Glutamatergic neuron (in vitro differentiated cells): Measurements from ENCODE around the gene LRRFIP1. TPM values are rescaled to one million over a fixed set of nuclear protein-coding genes. Genes with fewer than 3 reads are reported as not detected.

Experiments used
- DNase-seq: peaks from one replicate; pipeline ENCODE4 v3.0.0; 2022
- H3K27ac Mint-ChIP-seq: one replicate; pipeline ENCODE4 v1.8.0; 2020; ENCODE audit warnings: mild to moderate bottlenecking, mixed read lengths, inconsistent platforms; ENCODE audit not compliant: unreplicated experiment
- H3K27me3 Mint-ChIP-seq: one replicate; pipeline ENCODE4 v1.8.0; 2020; ENCODE audit warnings: mild to moderate bottlenecking, moderate library complexity, mixed read lengths, inconsistent platforms; ENCODE audit not compliant: unreplicated experiment
- H3K36me3 Mint-ChIP-seq: one replicate; pipeline ENCODE4 v1.8.0; 2020; ENCODE audit warnings: mild to moderate bottlenecking, mixed read lengths, inconsistent platforms; ENCODE audit not compliant: unreplicated experiment
- H3K4me1 Mint-ChIP-seq: one replicate; pipeline ENCODE4 v1.8.0; 2020; ENCODE audit warnings: mild to moderate bottlenecking, low read depth, mixed read lengths, inconsistent platforms; ENCODE audit not compliant: unreplicated experiment
- H3K4me3 Mint-ChIP-seq: one replicate; pipeline ENCODE4 v1.8.0; 2020; ENCODE audit warnings: mild to moderate bottlenecking, mixed read lengths, inconsistent platforms; ENCODE audit not compliant: unreplicated experiment
- H3K9me3 Mint-ChIP-seq: one replicate; pipeline ENCODE4 v1.8.0; 2020; ENCODE audit warnings: mild to moderate bottlenecking, moderate library complexity, mixed read lengths, inconsistent platforms; ENCODE audit not compliant: unreplicated experiment
- CTCF ChIP-seq: fragments of 200-600 bp; sonication (generic); IDR thresholded peaks from one replicate; pipeline ENCODE4 v1.5.0; 2021; ENCODE audit not compliant: partially characterized antibody, unreplicated experiment
- total RNA-seq: library from RNA; stranded (reverse); fragmentation: NEBNext Ultra II Directional; extraction: Animal tissue kit (Norgen Biotek cat#: 25700); gene quantifications from one replicate; pipeline ENCODE4 v1.2.1, GENCODE V29; 2021; ENCODE audit not compliant: unreplicated experiment

LRRFIP1 gene
- total RNA-seq, 1 donor from 2014 or later: 112 TPM

- no peak overlapping the region for H3K4me3 Mint-ChIP-seq
- peaks cover 5% of the 10 kb centered on the region for H3K27me3 Mint-ChIP-seq
Observed at GRCh38 chr2:237599465-237600110, 27.8 kb upstream of the LRRFIP1 start.

GRCh38 chr2:237600205-237600846, 27.1 kb upstream of the LRRFIP1 start:
- H3K27me3 Mint-ChIP-seq: peaks cover 5% of the 10 kb centered on the region
- no peak for TF ChIP-seq CTCF
- H3K4me3 Mint-ChIP-seq: no peak overlapping the region
- H3K27ac Mint-ChIP-seq: no peak overlapping the region
- DNase-seq: peak; percentile 39
- peaks cover 13% of the 10 kb centered on the region for H3K4me1 Mint-ChIP-seq
- H3K9me3 Mint-ChIP-seq: peaks cover 2% of the 10 kb centered on the region
- H3K36me3 Mint-ChIP-seq: no peaks in the 10 kb centered on the region

More at GRCh38 chr2:237599465-237600110, 27.8 kb upstream of the LRRFIP1 start:
- no peak for DNase-seq
- no peaks in the 10 kb centered on the region for H3K36me3 Mint-ChIP-seq
- no peak overlapping the region for H3K27ac Mint-ChIP-seq
- H3K4me1 Mint-ChIP-seq: peaks cover 18% of the 10 kb centered on the region
- TF ChIP-seq CTCF: no peak
- H3K9me3 Mint-ChIP-seq: peaks cover 2% of the 10 kb centered on the region

- no peak overlapping the region for H3K27ac Mint-ChIP-seq
- no peak for TF ChIP-seq CTCF
- peaks cover 13% of the 10 kb centered on the region for H3K4me1 Mint-ChIP-seq
- H3K36me3 Mint-ChIP-seq: no peaks in the 10 kb centered on the region
- peaks cover 5% of the 10 kb centered on the region for H3K9me3 Mint-ChIP-seq
- no peak overlapping the region for H3K4me3 Mint-ChIP-seq
- DNase-seq: no peak
- peaks cover 7% of the 10 kb centered on the region for H3K27me3 Mint-ChIP-seq
Observed at GRCh38 chr2:237601453-237602116, 25.8 kb upstream of the LRRFIP1 start.

GRCh38 chr2:237602409-237602808, 25.0 kb upstream of the LRRFIP1 start:
- Mint-ChIP-seq H3K9me3 (peaks cover 8% of the 10 kb centered on the region), H3K27me3 (peaks cover 5% of the 10 kb centered on the region), H3K4me3 (no peak overlapping the region), H3K36me3 (peaks cover 7% of the 10 kb centered on the region), H3K27ac (no peak overlapping the region), H3K4me1 (peaks cover 11% of the 10 kb centered on the region)
- TF ChIP-seq CTCF: no peak
- no peak for DNase-seq
